Measurements from ENCODE around the gene RASGEF1B. TPM values are rescaled to one million over a fixed set of nuclear protein-coding genes. Genes with fewer than 3 reads are reported as not detected.

RASGEF1B gene
- total RNA-seq, 4 donors from 2014 or later = 5.2 to 18.6 (median 6.2) TPM

DNA sequence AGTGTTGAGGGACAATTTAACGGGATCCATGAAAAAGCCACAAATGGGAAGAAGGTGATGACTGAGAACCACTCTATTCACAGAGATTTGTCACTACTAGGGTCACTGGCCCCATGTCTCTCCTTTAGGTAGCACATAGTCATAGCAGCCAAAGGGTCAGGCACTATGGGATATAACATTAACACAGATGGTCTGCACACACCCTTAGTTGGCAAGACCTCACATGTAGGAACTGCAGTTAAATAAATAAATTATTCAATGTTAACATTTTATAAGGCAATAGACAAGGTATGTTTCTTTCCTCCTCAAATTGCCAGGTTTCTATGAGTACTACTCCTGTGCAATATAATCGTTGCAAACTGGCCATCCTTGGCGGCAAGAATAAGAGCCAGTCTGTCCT lies 10.9 kb downstream of the RASGEF1B start:
- no peak for DNase-seq (ENCODE audit: extremely low spot score)
- no peak overlapping the region for H3K4me3 ChIP-seq
- TF ChIP-seq POLR2AphosphoS5 (IDR thresholded peaks at IDR 0.05) = no peak
- TF ChIP-seq POLR2A (IDR thresholded peaks at IDR 0.05; ENCODE audit: low read depth) = no peak
- TF ChIP-seq, protein P1, sequence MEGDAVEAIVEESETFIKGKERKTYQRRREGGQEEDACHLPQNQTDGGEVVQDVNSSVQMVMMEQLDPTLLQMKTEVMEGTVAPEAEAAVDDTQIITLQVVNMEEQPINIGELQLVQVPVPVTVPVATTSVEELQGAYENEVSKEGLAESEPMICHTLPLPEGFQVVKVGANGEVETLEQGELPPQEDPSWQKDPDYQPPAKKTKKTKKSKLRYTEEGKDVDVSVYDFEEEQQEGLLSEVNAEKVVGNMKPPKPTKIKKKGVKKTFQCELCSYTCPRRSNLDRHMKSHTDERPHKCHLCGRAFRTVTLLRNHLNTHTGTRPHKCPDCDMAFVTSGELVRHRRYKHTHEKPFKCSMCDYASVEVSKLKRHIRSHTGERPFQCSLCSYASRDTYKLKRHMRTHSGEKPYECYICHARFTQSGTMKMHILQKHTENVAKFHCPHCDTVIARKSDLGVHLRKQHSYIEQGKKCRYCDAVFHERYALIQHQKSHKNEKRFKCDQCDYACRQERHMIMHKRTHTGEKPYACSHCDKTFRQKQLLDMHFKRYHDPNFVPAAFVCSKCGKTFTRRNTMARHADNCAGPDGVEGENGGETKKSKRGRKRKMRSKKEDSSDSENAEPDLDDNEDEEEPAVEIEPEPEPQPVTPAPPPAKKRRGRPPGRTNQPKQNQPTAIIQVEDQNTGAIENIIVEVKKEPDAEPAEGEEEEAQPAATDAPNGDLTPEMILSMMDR (IDR thresholded peaks at IDR 0.05) = no peak
- TF ChIP-seq EP300 (IDR thresholded peaks at IDR 0.05) = no peak
- intact Hi-C loops (cut with DNase I) = no loop called here
- WGBS = 93% methylated on average over 3 of the region's 3 CpGs
- peaks cover 0 to 27% (median 11%) of the 10 kb centered on the region in 4 donors for H3K36me3 ChIP-seq
- H3K4me1 ChIP-seq = no peaks in the 10 kb centered on the region
- no peaks in the 10 kb centered on the region for H3K9me3 ChIP-seq
- H3K27me3 ChIP-seq = no peaks in the 10 kb centered on the region
- no peak overlapping the region for H3K27ac ChIP-seq (replicated peaks in 1 of 4)

- WGBS = 78% methylated on average over 5 of the region's 5 CpGs
These were observed 11.5 kb downstream of the RASGEF1B start for GRCh38 chr4:81460191-81460701.

DNA sequence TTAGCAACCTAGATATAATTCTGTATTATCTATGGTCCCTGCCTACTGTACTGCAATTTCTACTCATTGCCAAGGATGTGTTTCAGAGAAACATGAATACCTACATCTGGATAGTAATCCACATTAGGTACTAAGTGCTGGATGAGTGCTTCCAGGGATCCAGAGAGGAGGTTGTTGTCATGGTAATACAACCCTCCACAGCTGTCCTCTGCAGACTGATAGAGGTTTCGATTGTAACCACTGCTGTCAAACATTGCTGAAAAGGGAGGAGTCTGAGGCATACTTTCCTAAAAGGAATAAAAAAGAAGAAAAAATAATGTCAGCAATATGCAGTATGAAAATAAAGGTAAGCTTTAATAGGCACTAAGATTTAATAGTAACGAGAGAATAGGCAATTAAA lies 12.5 kb downstream of the RASGEF1B start:
- intact Hi-C loops (cut with DNase I) = no loop called here
- 85% methylated on average over 2 of the region's 2 CpGs for WGBS

More at GRCh38 chr4:81460191-81460701, 11.5 kb downstream of the RASGEF1B start:
- intact Hi-C loops (cut with DNase I) = no loop called here
- TF ChIP-seq POLR2AphosphoS5 (IDR thresholded peaks at IDR 0.05) (no peak), POLR2A (IDR thresholded peaks at IDR 0.05; ENCODE audit: low read depth) (no peak), EP300 (IDR thresholded peaks at IDR 0.05) (no peak)
- TF ChIP-seq, protein P1 (IDR thresholded peaks at IDR 0.05) = no peak
- no peaks in the 10 kb centered on the region for H3K9me3 ChIP-seq
- peaks cover 0 to 33% (median 13%) of the 10 kb centered on the region in 4 donors for H3K36me3 ChIP-seq
- DNase-seq (ENCODE audit: extremely low spot score) = no peak
- no peak overlapping the region for H3K27ac ChIP-seq (replicated peaks in 1 of 4)
- no peaks in the 10 kb centered on the region for H3K4me1 ChIP-seq
- no peaks in the 10 kb centered on the region for H3K27me3 ChIP-seq
- no peak overlapping the region for H3K4me3 ChIP-seq

DNA sequence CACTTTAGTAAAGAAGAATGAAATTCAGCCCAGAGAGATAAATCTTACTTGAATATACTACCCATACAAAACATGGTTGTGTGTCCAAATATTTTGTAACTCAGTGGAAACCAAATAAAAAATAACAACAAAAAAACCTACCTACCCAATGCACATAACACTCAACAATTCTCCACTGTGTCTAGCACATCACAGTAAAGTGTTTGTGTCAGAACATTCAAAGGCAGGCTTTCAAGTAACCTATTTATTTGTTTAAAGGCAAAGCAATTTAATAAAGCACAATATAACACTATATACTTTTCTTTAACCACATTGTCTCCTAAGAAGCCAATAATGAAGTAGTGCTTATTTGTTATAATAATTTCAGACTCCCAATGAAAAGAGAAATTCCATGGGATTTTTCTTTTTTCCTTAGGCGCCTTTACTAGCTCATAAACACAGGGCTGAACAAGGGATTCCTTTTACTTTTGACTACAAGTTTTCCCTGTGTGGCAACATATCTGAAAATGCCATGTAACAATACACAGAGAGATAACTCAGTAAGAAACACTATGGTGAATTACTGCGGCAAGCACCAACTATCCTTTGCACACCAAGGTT lies 13.7 kb downstream of the RASGEF1B start:
- intact Hi-C loops (cut with DNase I) = no loop called here
- Histone ChIP-seq H3K4me1 (no peaks in the 10 kb centered on the region), H3K9me3 (no peaks in the 10 kb centered on the region), H3K27me3 (no peaks in the 10 kb centered on the region), H3K27ac (replicated peaks in 1 of 4) (no peak overlapping the region), H3K36me3 (peaks cover 0 to 36% (median 16%) of the 10 kb centered on the region in 4 donors), H3K4me3 (no peak overlapping the region)
- TF ChIP-seq POLR2A (IDR thresholded peaks at IDR 0.05; ENCODE audit: low read depth) = no peak
- no peak for TF ChIP-seq EP300 (IDR thresholded peaks at IDR 0.05)
- TF ChIP-seq, protein P1 (IDR thresholded peaks at IDR 0.05) = no peak
- TF ChIP-seq POLR2AphosphoS5 (IDR thresholded peaks at IDR 0.05) = no peak
- DNase-seq (ENCODE audit: extremely low spot score) = no peak
- WGBS = 85% methylated on average over 2 of the region's 2 CpGs

More for the DNA sequence above, 12.5 kb downstream of the RASGEF1B start:
- TF ChIP-seq, protein P1 (IDR thresholded peaks at IDR 0.05) = no peak
- no peak for TF ChIP-seq POLR2A (IDR thresholded peaks at IDR 0.05; ENCODE audit: low read depth)
- TF ChIP-seq EP300 (IDR thresholded peaks at IDR 0.05) = no peak
- TF ChIP-seq POLR2AphosphoS5 (IDR thresholded peaks at IDR 0.05) = no peak
- H3K9me3 ChIP-seq = no peaks in the 10 kb centered on the region
- no peaks in the 10 kb centered on the region for H3K4me1 ChIP-seq
- no peak for DNase-seq (ENCODE audit: extremely low spot score)
- H3K36me3 ChIP-seq = peaks cover 0 to 36% (median 16%) of the 10 kb centered on the region in 4 donors
- H3K27me3 ChIP-seq = no peaks in the 10 kb centered on the region
- no peak overlapping the region for H3K27ac ChIP-seq (replicated peaks in 1 of 4)
- no peak overlapping the region for H3K4me3 ChIP-seq

All from esophagus muscularis mucosa (tissue), 4 donors.